ENCODE measurements around the gene ZNF417. TPM values are rescaled to one million over a fixed set of nuclear protein-coding genes. Genes with fewer than 3 reads are reported as not detected.
A peak's percentile ranks its signal among the peaks of the same experiment; 100 is the strongest.

ZNF417 gene
- total and polyA plus RNA-seq, 2 of the 8 experiments (the other 6 are each of a cell fraction or from before 2014, with no cell fraction given): 5.4 to 19.2 TPM

GRCh38 chr19:57888560-57889231 lies 27.7 kb downstream of the ZNF417 start, which contains the start of gene ZNF814:
ZNF814 (minus strand) TSS chr19:57889037; CDS start chr19:57888802, 235 bp downstream.
- ChIA-PET CTCF (ENCODE audit: partially characterized antibody) (interaction anchor here (0.9 to 1.7 kb wide), 6 partner anchors 8 to 143 kb away, joined by 3 to 9 read pairs (median 4); partner anchors contain the start of genes ZNF587B and ZNF776), POLR2A (ENCODE audit: partially characterized antibody) (interaction anchor here (0.6 to 11.1 kb wide), 29 partner anchors 10 to 453 kb away, joined by 3 to 103 read pairs (median 5); partner anchors contain the start of genes ZNF135, ZNF417, ZNF418 and ZNF587)
- FAIRE-seq: peak; percentile 99
- Histone ChIP-seq H2BK20ac (ENCODE audit: low read length) (no peak within 1 kb of the TSS), H3K79me2 (ENCODE audit: control insufficient read depth in 1 of 2, insufficient read depth in 2 of 2, low read length in 2 of 2) (peaks cover 36 to 51% of the 10 kb centered on the region in 2 experiments), H3K36me3 (ENCODE audit: control insufficient read depth in 2 of 4, insufficient read depth in 4 of 4, low read length in 3 of 4) (peaks cover 0 to 26% (median 9%) of the 10 kb centered on the region in 4 experiments; a peak in 5 of 8 replicates), H3K56ac (replicated peaks; ENCODE audit: insufficient read length, low read depth, low read length) (peak within 1 kb of the TSS; percentile 91), H3K27me3 (replicated peaks in 1 of 4; ENCODE audit: control insufficient read depth in 3 of 4, extremely low read depth in 1 of 4, insufficient read depth in 3 of 4, low read length in 3 of 4) (no peaks in the 10 kb centered on the region), H3K23ac (ENCODE audit: insufficient read length) (no peak within 1 kb of the TSS), H3K14ac (ENCODE audit: insufficient read length) (no peak within 1 kb of the TSS), H3K9me3 (ENCODE audit: insufficient read depth in 2 of 2, low read depth in 1 of 2, low read length in 1 of 2) (no peaks in the 10 kb centered on the region), H3K23me2 (ENCODE audit: low read depth, low read length) (peaks cover 3% of the 10 kb centered on the region; the same call in 1 of the 2 replicates), H3K9ac (replicated peaks in 1 of 4; ENCODE audit: extremely low read depth in 1 of 4, low read depth in 3 of 4, low read length in 3 of 4) (peak within 1 kb of the TSS; percentile 93 to 97 (median 97)), H3K18ac (ENCODE audit: extremely low read depth, low read length) (peak within 1 kb of the TSS; percentile 98), H2BK12ac (ENCODE audit: low read depth, low read length) (no peak within 1 kb of the TSS), H3K4me1 (replicated peaks in 1 of 4; ENCODE audit: control insufficient read depth in 3 of 4, insufficient read depth in 4 of 4, low read length in 3 of 4) (peaks cover 3 to 18% (median 10%) of the 10 kb centered on the region in 4 experiments; a peak in 6 of 7 replicates), H2AFZ (ENCODE audit: low read length) (no peak within 1 kb of the TSS), H2BK5ac (ENCODE audit: low read depth, low read length) (peak within 1 kb of the TSS; percentile 90), H4K5ac (ENCODE audit: insufficient read length, low read depth, low read length) (peak within 1 kb of the TSS; percentile 84), H2BK120ac (replicated peaks; ENCODE audit: low read depth, low read length) (no peak within 1 kb of the TSS), H2BK15ac (ENCODE audit: low read length) (no peak within 1 kb of the TSS), H4K91ac (replicated peaks; ENCODE audit: insufficient read length, low read length) (peak within 1 kb of the TSS; percentile 84), H4K20me1 (replicated peaks in 1 of 2; ENCODE audit: control insufficient read depth in 1 of 2, insufficient read depth in 2 of 2, low read length in 2 of 2) (peaks cover 7 to 10% of the 10 kb centered on the region in 2 experiments), H3K4me3 (ENCODE audit: extremely low read depth in 1 of 4, insufficient read depth in 2 of 4, low read depth in 3 of 4, low read length in 4 of 4) (peak within 1 kb of the TSS; percentile 89 to 97 (median 96)), H3K79me1 (ENCODE audit: low read depth, low read length) (no peaks in the 10 kb centered on the region), H2AK5ac (ENCODE audit: low read depth, low read length) (peak within 1 kb of the TSS; percentile 54; the same call in 1 of the 2 replicates), H3K4me2 (ENCODE audit: insufficient read depth in 1 of 2, low read depth in 2 of 2, low read length in 2 of 2) (peak within 1 kb of the TSS; percentile 77 to 79), H3K4ac (replicated peaks; ENCODE audit: insufficient read length, low read depth, low read length) (peak within 1 kb of the TSS; percentile 24), H3K27ac (ENCODE audit: low read depth, low read length) (peak within 1 kb of the TSS; percentile 94), H4K8ac (ENCODE audit: extremely low read depth, insufficient read depth, low read length) (peak within 1 kb of the TSS; percentile 97; the same call in 1 of the 2 replicates)
- DNase-seq (ENCODE audit: low read depth in 1 of 2, low spot score in 2 of 2): peak; percentile 85 to 93
- 3% methylated on average over 43 of the region's 43 CpGs; no CpG with 5 or more reads in 1 of the 2 experiments for WGBS, 2 experiments (ENCODE audit: extremely low coverage in 1 of 2, insufficient coverage in 1 of 2, insufficient read length in 1 of 2, insufficient replicate concordance in 2 of 2, low coverage in 1 of 2, low lambda C conversion rate in 2 of 2, missing lambda C conversion rate in 1 of 2)
- TF ChIP-seq CTBP2 (IDR thresholded peaks at IDR 0.05; ENCODE audit: borderline replicate concordance, insufficient read depth, insufficient read length, low read length): no peak
- peak; percentile 70 for TF ChIP-seq SAP30 (IDR thresholded peaks at IDR 0.05; ENCODE audit: insufficient read depth, insufficient replicate concordance, low read length)
- TF ChIP-seq KDM4A (IDR thresholded peaks at IDR 0.05; ENCODE audit: low read depth, low read length, severe bottlenecking): no peak
- no peak for TF ChIP-seq ASH2L (IDR thresholded peaks at IDR 0.05; ENCODE audit: low read length)
- peak in 1 of 2 experiments; percentile 71; a peak in 3 of 4 replicates for TF ChIP-seq SIN3A (conservative IDR thresholded peaks at IDR 0.05 in 1 of 2, IDR thresholded peaks at IDR 0.05 in 1 of 2; ENCODE audit: low read depth in 1 of 2, low read length in 2 of 2)
- TF ChIP-seq CHD2 (IDR thresholded peaks at IDR 0.05; ENCODE audit: low read length): no peak
- peak; percentile 37; the same call in 1 of the 2 replicates for TF ChIP-seq CHD1 (IDR thresholded peaks at IDR 0.05; ENCODE audit: low read depth, low read length)
- peak in 2 of 3 experiments; percentile 24 to 30; a peak in 2 of 4 replicates for TF ChIP-seq CTCF (IDR thresholded peaks at IDR 0.05; ENCODE audit: control extremely low read depth in 1 of 3, insufficient read depth in 1 of 3, low read depth in 1 of 3, low read length in 3 of 3)
